Measurements from ENCODE around the gene PLAAT2. TPM values are rescaled to one million over a fixed set of nuclear protein-coding genes. Genes with fewer than 3 reads are reported as not detected.

The PLAAT2 gene
- total and polyA plus RNA-seq, 2 of the 13 experiments (the other 11 are each of a cell fraction or from before 2014, with no cell fraction given): 0.22 TPM; not detected in 1

DNA sequence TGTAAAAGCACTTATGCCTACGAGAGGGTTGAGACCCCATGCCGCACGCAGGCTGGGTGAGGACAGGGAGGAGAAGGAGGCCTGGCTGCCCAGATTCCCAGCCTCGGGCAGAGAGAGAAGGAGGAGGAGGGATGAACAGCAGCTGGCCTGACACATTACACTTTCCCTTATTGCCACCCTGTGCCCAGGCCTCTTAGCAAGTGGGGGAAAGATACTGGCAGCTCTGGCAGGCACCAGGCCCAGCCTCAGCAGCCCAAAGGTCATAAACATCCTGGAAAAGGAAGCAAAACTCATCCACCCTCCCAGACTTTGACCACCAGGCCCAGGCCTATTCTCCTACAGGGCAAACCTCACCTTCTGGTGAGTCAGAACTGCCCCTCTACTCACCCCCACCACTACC is 46.4 kb upstream of the PLAAT2 start (continued):
- TF ChIP-seq SRSF4 (IDR thresholded peaks at IDR 0.05; ENCODE audit: low read depth, low read length, poor library complexity, severe bottlenecking): no peak
- no peak for TF ChIP-seq DPF2 (CRISPR knock-in tag; IDR thresholded peaks at IDR 0.05; ENCODE audit: borderline replicate concordance, low read depth)
- TF ChIP-seq TBX2 (CRISPR knock-in tag; IDR thresholded peaks at IDR 0.05; ENCODE audit: borderline replicate concordance): no peak

DNA sequence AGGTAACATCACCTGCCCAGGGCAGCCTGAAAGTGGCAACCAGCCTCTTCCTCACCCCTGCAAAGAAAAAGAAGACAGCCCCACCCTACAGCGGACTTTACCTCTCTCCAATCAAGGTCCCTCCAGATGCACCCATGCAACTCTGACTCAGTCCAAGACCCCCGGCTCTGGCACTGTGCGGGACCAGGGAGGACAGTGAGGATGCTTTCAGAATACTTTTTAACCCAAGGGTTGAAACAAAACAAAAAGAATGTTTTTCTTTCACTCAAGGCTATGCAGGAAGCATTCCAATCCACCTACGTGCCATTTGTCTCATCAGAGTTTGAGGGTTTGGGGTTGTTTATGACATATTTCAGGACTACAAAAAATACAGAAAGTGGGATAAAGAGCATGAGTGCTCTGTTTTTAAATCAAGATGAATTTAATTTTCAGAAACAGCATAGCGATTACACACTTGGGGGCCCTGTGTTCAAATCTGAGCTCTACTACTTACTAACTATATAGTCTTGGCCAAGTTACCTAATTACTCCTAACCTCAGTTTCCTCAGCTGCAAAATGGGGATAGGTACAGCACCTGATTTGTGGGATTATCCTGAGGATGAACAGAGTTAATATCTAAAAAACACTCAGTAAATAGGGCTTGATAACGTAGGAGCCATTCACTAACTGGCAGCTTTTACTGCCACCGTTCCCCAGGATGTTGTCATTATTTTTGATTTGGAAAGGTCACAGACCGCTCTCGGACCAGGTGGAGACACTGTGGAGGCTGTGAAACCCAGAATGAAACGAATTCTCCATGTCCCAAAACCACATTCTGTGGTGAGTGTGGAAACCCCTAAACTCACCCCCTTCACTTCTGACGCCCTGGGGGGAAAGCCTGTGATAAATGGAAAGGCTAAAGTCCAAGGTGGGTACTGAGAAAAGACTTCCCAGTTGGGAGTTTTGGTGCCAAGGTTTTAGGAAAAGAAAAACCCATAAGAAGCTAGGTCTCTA is 45.5 kb upstream of the PLAAT2 start:
- ChIA-PET POLR2A (no interaction called here), CTCF (ENCODE audit: low intra/inter-chr PET ratio, low total read pairs) (no interaction called here)
- Histone ChIP-seq H3K9ac (ENCODE audit: insufficient read depth, low read depth, low read length) (no peak overlapping the region; the same call in 1 of the 2 replicates), H3K36me3 (replicated peaks in 1 of 2; ENCODE audit: control insufficient read depth in 1 of 2, insufficient read depth in 2 of 2, low read length in 2 of 2) (no peaks in the 10 kb centered on the region), H3K79me2 (ENCODE audit: insufficient read depth, low read length) (no peaks in the 10 kb centered on the region), H3K9me3 (ENCODE audit: low read length) (no peaks in the 10 kb centered on the region), H2AFZ (ENCODE audit: low read length) (no peak overlapping the region), H4K20me1 (ENCODE audit: insufficient read depth, low read length) (no peaks in the 10 kb centered on the region), H3K4me3 (replicated peaks in 1 of 3; ENCODE audit: insufficient read depth in 1 of 3, low read depth in 2 of 3, low read length in 3 of 3) (peak overlapping the region in 1 of 3 experiments; percentile 35; a peak in 1 of 6 replicates), H3K4me1 (ENCODE audit: insufficient read depth, low read length) (peaks cover 38% of the 10 kb centered on the region), H3K27me3 (ENCODE audit: control insufficient read depth in 1 of 2, insufficient read depth in 2 of 2, low read length in 2 of 2) (no peaks in the 10 kb centered on the region), H3K4me2 (ENCODE audit: low read depth, low read length) (peak overlapping the region; percentile 60), H3K27ac (ENCODE audit: extremely low read length, insufficient read depth, low read length) (no peak overlapping the region)
- in situ Hi-C loops (cut with HindIII; ENCODE audit: extremely low pct_ligation_motif_present, low pct_unique_long_range_greater_than_20kb) (no loop called here), intact Hi-C loops (cut with micrococcal nuclease; ENCODE audit: unreplicated experiment) (no loop called here)
- no TSS peak for BruUV-seq (replicated peaks)
- TF ChIP-seq SSRP1 (CRISPR knock-in tag; IDR thresholded peaks at IDR 0.05) (no peak), NFE2 (CRISPR knock-in tag; IDR thresholded peaks at IDR 0.05) (no peak), ZNF629 (CRISPR knock-in tag; conservative IDR thresholded peaks at IDR 0.05) (peak; percentile 76), ZNF501 (CRISPR knock-in tag; IDR thresholded peaks at IDR 0.05) (no peak), AGO1 (IDR thresholded peaks at IDR 0.05; ENCODE audit: low read depth, low read length, poor library complexity, severe bottlenecking) (no peak), CBX5 (CRISPR knock-in tag; IDR thresholded peaks at IDR 0.05; ENCODE audit: borderline replicate concordance) (no peak), ZSCAN25 (CRISPR knock-in tag; IDR thresholded peaks at IDR 0.05) (peak; percentile 75; the same call in 1 of the 2 replicates), ZNF703 (CRISPR knock-in tag; IDR thresholded peaks at IDR 0.05; ENCODE audit: borderline replicate concordance) (no peak)
- TF ChIP-seq, protein P1, sequence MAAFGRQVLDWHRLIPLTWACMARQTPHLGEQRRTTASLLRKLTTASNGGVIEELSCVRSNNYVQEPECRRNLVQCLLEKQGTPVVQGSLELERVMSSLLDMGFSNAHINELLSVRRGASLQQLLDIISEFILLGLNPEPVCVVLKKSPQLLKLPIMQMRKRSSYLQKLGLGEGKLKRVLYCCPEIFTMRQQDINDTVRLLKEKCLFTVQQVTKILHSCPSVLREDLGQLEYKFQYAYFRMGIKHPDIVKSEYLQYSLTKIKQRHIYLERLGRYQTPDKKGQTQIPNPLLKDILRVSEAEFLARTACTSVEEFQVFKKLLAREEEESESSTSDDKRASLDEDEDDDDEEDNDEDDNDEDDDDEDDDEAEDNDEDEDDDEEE (CRISPR knock-in tag; IDR thresholded peaks at IDR 0.05): 0 out of 2 replicates have a peak, but pooled peaks have one; percentile 29
- TF ChIP-seq, protein P2, sequence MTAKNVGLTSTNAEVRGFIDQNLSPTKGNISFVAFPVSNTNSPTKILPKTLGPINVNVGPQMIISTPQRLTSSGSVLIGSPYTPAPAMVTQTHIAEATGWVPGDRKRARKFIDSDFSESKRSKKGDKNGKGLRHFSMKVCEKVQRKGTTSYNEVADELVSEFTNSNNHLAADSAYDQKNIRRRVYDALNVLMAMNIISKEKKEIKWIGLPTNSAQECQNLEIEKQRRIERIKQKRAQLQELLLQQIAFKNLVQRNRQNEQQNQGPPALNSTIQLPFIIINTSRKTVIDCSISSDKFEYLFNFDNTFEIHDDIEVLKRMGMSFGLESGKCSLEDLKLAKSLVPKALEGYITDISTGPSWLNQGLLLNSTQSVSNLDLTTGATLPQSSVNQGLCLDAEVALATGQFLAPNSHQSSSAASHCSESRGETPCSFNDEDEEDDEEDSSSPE (CRISPR knock-in tag; IDR thresholded peaks at IDR 0.05): no peak
- FAIRE-seq (no peak), DNase-seq (ENCODE audit: low spot score) (no peak), ATAC-seq (no peak)
- 59% methylated on average over 10 of the region's 11 CpGs for WGBS (ENCODE audit: low lambda C conversion rate)
